K562 (cell line): ENCODE data around the gene SATB2.

Source experiments
- FOSL1 ChIP-seq: fragments of 200-800 bp; sonication (Bioruptor generic); conservative IDR thresholded peaks from 2 replicates; pipeline ENCODE4 v1.6.1; 2016; ENCODE audit warnings: missing genetic modification characterization, missing compliant biosample characterization
- GABPB1 ChIP-seq: sonication (generic); formaldehyde crosslinking; IDR thresholded peaks from 2 replicates; pipeline ENCODE4 v1.8.0; 2022; ENCODE audit warnings: mild to moderate bottlenecking, missing genetic modification reagents
- SAP30 ChIP-seq: fragments of 200-600 bp; sonication (generic); IDR thresholded peaks from 2 replicates; pipeline ENCODE4 v1.6.1; 2012; ENCODE audit warnings: borderline replicate concordance, low read depth, mild to moderate bottlenecking, moderate library complexity, low read length, control low read depth, inconsistent platforms; ENCODE audit not compliant: insufficient read depth, poor library complexity, severe bottlenecking
- STAG1 ChIP-seq: sonication (generic); formaldehyde crosslinking; IDR thresholded peaks from 2 replicates; pipeline ENCODE4 v1.5.0; 2020; ENCODE audit warnings: missing genetic modification reagents, borderline replicate concordance
- TF ChIP-seq, protein P1 (sequence below), 3 experiments: IDR thresholded peaks in 2 of 3; conservative IDR thresholded peaks in 1 of 3; 2 replicates each; pipeline ENCODE4 v1.5.1; 2011 to 2012; ENCODE audit warnings: low read length in 3 of 3, mild to moderate bottlenecking in 3 of 3, control low read depth in 2 of 3, improper control_type of control experiment in 1 of 3, inconsistent platforms in 1 of 3, low read depth in 1 of 3, mixed read lengths in 1 of 3, moderate library complexity in 1 of 3; ENCODE audit not compliant: insufficient read depth in 2 of 3

- TF ChIP-seq, protein P1, sequence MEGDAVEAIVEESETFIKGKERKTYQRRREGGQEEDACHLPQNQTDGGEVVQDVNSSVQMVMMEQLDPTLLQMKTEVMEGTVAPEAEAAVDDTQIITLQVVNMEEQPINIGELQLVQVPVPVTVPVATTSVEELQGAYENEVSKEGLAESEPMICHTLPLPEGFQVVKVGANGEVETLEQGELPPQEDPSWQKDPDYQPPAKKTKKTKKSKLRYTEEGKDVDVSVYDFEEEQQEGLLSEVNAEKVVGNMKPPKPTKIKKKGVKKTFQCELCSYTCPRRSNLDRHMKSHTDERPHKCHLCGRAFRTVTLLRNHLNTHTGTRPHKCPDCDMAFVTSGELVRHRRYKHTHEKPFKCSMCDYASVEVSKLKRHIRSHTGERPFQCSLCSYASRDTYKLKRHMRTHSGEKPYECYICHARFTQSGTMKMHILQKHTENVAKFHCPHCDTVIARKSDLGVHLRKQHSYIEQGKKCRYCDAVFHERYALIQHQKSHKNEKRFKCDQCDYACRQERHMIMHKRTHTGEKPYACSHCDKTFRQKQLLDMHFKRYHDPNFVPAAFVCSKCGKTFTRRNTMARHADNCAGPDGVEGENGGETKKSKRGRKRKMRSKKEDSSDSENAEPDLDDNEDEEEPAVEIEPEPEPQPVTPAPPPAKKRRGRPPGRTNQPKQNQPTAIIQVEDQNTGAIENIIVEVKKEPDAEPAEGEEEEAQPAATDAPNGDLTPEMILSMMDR (IDR thresholded peaks at IDR 0.05 in 2 of 3, conservative IDR thresholded peaks at IDR 0.05 in 1 of 3; ENCODE audit: insufficient read depth in 2 of 3, low read depth in 1 of 3, low read length in 3 of 3) = no peak
- TF ChIP-seq SAP30 = no peak
- TF ChIP-seq GABPB1 (CRISPR knock-in tag) = no peak
- no peak for TF ChIP-seq STAG1
- no peak for TF ChIP-seq FOSL1 (tag)
These were observed 227.6 kb downstream of the SATB2 start for GRCh38 chr2:199230091-199230490.
